HUDEP-2 (cell line): Measurements from ENCODE around the gene PEPD.

Source experiments
- DNase-seq, 76 experiments: peaks; one replicate each; lab custom pipeline; 2025; ENCODE audit not compliant: unreplicated experiment in 76 of 76; lab: John Stamatoyannopoulos, UW

Gene PEPD

DNA sequence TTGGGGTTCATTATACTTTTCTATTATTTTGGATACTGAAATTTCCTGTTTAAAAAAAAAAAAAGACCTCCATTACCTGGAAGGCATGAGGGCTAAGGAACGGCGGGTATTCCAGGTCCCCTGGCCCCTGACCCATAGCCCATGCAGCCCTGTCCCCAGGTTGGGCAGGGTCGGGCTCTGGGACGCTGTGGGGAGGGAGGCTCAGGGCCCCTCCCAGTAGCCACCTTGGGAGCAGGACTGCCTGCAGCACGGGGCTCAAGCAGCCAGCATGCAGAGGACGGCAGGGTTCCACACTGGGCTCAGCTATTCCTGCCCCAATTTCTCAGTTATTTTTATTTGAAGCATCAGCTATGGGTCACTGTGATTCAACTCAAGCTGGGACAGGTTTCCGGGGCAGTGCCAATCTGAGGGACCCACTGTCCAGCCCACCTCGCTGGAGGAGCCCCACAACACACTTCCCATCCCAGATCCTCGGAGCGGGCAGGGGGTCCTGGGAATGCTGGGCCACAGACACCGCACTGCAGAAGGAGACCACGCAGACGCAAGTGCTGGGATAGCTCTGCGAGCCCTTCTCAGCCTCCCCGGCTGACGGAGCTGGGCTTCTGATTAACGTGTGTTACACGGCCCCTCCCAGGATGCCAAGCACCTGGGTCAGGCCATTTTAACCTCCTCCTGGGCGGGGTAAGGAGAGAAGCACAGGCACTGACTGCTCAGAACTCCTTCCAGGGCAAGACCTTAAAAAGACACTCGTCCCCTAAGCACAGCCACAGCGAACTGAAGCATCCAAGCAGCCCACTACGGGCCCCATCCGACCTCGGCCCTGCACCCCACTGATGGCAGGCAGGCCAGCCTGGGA, 60.1 kb downstream of the PEPD start:
- DNase-seq, result no peak

DNA sequence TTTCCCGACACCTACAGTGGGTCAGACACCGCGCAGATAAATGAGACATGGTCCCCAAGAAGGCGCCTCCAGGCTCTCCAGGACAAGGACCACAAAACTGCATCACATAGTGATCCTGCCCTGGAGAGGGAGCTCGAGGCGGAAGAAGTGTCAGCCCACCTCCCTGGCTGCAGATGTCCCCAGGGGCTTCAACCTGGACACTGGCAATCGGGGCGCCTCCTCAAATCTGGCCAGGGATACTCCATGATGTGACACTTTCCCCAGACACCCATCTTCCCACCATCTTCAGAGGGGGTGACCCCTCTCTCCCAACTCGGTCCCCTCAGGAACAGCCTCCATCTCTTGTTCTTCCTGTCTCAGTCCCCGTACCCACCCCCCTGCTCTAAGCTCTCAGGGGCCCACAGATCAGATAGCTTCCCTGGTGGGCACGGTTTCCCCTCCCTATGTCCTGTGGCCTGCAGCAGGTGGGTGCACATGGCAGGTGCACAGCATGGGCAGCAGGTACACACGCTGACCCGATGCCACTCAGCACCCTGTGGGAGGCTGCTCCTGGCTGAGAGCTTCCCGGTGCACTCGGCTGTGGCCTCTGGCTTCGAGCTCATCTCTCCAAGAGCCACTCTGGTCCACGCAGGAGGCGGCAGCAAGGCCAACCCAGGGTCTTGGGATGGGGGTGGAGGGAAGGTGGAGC, 61.2 kb downstream of the PEPD start:
- no peak for DNase-seq

DNA sequence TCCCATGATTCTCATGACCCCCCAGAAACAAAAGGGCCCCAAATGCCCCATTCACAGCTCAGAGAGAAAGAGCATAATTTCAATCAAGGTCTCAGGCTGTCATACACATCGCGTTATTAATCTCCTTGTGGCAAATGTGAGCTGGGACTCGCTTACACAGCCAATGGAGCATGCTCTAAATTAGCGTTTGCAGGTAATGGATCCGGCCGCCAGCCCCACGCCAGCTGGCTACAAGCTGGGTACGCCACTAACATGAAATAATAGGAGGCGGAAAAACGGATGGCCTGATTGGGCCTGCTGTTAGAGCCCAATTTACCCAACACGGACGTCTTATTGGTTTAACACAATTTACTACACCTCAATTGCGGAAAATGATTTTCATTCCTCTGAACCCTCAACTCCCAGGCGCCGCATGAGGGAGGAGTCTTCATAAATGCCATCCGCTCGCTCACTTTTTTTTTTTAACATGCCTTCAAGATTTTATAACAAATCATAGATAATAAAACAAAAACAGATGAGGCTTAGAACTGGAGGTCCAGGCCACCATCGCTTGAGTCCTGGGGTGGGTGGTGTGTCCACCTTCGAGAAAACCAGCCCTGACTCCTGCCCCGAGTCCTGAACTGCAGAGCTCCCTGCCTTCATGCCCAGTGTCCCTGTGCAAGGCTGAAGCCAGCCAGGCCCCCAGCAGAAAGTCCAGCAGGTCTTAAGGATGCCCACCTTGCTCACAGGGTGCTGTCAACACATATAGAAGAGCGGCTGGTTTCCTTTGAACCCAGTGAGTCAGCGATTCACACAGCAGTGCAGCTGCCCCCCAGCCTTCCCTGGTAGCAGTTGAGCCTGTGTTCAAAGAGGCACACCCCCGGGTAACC, 62.1 kb downstream of the PEPD start:
- DNase-seq, result no peak

DNA sequence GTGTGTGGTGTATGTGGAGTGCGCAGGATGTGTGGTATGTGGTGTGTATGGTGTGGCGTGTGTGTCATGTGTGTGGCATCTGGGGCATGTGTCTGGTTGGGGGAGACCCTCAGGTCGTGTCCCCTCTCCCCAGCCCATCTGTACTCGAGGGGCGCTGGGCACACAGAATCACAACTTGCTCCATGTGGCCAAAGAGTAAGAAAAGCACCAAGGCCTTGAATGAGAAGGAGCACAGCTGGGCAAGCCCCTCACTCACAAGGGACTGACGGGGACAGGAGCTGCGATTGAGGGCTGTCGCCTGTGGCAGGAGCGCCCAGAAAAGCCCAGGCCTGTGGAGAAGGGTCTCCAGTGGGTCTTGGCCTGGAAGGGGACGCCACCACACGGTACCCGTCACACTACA, 62.8 kb downstream of the PEPD start:
- no peak for DNase-seq

DNA sequence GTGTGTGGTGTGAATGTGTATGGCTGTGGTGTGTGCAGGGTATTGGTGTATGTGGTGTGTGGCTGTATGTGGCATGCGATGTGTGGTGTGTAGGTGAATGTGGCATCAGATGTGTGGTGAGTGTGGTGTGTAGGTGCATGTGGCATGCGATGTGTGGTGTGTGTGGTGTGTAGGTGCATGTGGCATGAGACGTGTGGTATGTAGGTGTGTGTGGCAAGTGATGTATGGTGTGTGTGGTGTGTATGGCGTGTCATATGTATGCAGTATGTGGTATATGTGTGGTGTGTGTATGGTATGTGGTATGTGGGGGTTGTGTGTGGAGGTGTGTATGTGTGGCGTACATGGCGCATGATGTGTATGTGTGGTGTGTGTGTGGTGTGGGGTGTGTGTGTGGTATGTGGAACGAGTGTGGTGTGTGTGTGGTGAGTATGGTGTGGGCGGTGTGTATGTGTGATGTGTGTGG, 63.4 kb downstream of the PEPD start:
- DNase-seq, result no peak

DNA sequence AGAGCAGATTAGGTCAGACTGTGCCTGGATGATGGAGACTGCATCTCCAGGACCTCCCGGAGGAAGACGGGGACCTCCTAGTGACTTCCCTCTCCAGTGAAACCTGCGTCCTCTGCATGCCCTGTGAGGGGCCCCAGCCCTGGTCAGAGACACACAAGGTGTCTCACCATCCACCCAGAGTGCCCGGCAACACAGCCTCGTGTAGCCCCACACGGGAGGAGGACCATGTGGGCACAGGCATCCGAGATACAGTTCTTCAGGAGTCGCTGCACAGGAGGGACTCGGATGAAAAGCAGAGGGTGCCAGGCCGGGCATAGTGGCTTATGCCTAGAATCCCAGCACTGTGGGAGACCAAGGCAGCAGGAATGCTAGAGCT, 64.8 kb downstream of the PEPD start:
- no peak for DNase-seq

DNA sequence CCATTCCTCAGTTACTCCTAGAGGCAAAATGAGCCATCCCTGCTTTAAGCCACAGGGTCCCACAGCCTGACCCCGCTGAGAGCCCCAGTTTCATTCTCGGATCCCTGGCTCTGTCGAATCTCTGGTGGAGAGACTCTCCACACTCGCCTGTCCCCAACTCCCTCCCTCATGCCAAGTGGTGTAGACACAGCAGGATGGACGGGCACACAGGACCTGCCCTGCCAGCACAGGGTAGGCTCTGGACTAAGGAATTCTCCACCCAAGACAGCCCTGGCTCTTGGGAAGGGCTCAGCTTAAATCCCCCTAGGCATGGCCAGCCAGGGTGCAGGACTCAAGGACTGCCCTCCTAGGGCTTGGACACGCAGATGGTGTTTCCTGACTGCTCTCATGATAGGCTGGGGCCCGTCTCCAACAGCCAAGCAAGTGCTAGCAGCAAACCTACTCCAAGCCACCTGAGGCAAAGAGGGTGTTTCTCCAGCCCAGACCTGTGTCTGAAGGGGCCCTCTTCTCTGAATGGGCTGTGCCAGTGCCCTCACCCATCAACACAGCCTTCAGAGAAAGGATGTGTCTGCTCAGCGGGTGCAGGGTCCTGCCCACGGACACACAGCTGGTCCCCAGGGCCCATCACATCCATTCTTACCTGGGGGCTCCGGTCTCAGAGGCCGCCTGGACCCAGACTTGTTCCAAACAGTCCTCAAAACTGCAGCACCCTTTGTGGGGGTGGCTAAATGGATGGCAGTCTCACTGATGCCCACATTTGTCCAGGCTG, 65.3 kb downstream of the PEPD start:
- DNase-seq, result no peak

DNA sequence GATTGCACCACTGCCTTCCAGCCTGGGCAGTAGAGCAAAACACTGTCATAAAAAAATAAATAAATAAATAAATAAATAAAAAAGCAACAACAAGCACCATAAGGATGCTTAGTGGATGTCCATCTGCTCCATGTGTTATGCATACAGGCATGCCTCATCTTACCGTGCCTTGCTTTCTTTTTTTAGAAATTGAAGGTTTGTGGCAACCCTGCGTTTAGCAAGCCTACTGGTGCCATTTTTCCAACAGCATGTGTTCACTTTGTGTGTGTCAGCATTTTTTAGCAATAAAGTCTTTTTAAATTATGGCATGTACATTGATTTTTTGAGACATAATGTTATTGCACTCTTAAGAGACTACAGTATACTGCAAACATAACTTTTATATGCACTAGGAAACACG, 68.3 kb downstream of the PEPD start:
- DNase-seq, result no peak

DNA sequence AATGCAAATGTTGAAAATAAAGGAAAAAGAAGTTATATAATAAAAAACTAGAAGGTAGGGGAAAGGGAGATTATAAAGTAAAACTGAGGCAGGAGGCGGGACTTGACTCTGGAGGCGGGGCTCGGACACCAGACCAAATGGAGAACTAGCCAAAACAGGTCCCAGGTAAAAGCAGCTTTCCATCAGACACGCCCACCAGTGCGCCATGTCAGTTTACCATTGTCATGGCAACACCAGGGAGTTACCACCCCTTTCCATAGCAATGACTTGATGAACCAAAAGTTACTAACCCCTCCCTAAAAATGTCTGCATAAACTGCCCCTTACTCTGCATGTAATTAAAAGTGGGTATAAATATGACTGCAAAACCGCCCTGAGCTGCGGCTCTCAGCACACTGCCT, 70.9 kb downstream of the PEPD start:
- no peak for DNase-seq

DNA sequence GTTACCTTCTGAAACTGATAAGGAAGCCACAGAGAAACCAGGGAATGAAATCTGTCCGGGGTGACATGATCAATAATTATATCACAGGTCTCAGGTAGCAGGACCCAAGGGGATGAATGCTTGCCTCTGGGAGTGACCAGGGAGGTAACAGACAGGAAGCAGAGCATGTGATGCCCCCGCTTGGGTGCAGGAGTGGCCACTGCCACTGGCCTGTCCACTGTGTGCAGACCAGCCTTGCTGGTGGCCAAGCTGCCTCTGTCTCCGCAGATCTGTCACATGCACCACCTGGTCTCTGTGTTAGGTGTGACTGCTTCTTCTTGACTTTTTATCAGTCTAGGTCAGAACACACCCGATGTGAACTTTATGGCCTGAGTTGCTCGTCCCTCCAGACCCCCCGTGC, 71.8 kb downstream of the PEPD start:
- DNase-seq, result no peak

DNA sequence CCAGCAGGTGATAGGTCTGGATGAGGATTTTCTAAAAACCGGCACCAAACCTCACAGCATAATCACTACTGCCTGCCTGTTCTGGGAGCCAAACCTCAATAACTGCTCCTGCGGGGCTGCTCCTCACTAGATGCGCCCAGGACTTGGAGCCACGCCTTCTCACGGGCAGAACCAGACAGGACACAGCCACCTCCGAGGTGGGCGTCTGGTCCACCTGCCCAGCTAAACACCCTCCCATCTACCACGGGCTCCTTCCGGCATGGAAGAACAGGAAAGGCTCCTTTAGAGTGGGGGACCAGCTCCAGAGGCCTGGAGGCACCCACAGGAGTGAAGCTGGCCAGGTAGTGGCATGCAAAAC, 73.5 kb downstream of the PEPD start:
- no peak for DNase-seq

DNA sequence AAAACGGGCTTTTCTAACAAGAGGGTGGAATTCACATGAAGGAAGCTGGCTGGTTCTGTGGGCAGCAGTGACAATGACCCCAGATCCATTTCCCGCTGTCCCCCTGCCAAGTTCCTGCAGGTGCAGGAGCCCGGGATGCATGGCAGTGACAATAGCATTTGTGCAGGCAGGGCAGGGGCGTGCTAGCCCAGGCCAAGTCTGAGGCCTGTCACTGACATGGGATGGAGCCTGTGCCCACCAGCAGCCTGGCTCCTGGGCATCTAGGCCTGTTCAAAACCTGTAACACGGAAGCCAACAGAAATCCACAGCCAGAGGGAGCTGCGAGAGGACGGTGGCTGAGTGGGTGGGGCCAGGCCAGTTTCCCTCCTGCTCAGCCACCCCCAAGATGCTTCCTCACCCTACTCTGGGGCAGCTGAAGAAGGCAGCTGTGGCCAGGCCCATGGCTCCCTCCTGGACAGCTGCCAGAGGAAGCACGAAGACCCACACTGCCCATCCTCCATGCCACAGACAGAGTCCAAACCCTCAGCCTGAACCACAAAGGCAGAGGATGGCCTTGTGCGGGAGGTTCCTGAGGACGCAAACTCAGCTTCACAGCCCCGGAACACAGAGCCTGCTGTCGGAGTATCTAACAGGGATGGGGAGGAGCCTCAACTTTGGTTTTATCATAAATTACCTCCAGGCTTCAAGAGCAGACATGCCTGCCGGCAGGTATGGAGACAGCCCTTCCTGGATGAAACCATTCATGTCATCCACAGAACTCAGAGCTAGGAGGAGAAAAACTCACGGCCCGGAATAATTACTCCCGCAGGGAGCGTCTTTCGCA, 74.0 kb downstream of the PEPD start:
- no peak for DNase-seq

DNA sequence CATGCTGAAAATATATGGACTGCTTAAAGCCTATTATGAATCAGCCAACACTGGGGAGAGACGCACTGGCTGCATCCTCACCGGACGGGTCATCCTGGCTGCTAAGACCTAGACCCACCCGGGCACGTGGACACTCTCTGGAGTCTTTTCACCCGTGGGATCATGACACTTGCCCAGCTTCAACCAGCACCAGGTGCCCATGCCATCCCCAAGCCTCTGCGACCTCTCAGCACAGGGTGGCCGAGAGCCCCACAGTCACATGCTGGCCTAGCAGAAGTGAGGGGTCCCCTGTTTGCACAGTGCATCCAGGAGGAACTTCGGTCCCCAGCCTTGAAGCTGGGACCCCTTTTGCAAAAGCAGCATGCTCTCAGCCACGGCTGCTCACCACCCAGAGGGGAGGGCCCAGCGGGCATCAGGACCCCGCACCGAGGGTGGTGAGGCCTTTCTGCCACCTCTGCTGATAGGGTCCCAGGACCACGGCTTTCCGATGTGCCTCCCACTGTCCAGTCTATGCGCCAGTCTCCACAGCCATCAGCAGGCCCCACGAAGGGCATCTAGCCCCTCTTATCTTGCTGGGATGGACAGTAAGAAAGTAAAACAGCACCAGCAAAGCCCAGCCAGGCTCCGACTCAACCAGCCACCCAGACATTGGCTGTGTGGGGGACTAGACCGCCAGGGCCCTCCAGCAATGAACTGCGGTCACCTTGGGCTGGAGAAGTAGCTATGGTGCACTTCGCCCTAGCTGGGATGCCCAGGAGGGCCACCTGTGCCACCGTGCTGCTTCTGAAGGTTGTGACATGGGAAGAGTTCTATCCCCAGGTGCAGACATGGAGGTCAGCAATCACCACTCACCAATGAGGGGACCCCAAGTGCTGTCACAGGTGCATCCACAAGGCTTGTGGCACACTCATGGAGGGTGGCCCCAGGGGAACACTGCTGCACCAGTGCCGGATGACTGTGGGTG, 75.0 kb downstream of the PEPD start:
- no peak for DNase-seq

DNA sequence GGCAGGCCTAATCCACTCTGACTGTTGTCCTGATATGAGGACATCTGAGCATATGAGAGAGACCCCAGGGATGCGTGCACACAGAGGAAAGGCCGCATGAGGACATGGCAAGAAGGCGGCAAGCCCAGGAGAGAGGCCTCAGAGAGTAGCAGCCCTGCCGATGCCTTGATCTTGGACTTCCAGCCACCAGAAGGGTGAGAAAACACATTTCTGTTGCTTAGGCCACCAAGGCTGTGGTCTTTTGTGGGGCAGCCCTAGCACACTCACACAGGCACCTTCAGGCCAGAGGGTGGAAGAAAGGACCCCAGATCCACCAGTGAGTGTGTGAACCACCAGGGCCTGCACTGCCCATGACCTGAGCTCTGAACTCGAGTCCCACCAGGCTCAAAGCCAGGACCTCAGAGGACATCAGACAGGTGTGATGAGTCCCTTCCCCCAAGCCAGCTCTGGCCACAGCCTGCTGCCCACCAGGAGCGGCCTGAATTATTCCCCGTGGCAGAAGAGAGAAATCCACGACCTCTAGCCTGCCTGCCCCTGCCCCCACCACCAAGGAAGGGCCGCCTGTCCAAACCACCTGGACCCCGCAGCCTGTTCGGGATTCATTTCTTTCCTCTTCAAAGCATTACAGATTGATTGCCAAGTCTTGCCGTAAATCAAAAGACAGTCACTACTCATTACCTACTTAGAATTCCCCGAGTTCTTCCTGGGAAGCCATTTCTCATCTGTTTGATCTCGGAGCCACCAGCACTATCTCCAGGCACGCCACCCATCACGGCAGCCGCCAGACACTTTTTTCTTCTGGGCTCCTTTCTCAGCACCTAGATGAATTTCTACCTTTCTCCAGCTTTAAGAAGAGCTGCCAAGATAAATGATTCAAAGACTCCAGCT, 75.9 kb downstream of the PEPD start:
- DNase-seq, result no peak

DNA sequence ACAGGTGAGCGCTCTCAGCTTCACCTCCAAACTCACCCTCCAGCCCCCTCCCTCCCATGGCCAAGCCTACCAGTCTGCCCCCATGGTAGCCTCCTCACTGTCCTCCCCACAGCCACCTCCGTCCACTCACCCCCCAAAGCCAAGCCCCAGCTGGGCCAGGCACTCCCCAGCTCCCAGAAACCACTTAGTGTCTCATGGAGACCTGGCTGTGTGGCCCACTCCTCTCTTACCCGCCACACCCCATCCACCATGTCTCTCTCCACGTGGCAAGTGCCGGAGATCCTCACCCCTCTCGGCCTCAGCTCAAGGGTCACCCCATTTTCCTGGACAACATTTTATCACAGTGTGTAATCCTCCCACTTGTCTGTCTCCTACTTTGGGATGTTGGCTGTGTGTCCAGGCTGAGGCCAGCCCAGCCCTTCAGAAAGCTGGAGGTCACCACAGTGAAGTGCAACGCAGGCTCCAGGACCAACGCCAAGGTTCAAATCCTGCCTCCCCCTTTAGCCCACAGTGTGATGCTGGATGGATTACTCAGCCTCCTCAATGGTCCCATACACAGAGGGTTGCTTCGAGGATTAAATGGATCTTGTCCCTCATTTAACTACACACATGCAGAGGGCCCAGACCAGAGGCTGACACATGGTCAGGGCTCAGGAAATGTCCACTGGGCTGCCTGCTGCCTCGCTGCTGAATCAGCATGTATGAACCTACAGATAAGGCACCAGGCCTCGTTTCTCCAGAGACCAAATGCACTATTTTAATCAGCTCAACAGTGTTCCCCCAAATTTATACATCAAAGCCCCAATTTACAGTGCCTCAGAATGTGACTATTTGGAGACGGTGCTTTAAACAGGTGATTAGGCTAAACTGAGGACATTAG, 76.8 kb downstream of the PEPD start:
- no peak for DNase-seq

DNA sequence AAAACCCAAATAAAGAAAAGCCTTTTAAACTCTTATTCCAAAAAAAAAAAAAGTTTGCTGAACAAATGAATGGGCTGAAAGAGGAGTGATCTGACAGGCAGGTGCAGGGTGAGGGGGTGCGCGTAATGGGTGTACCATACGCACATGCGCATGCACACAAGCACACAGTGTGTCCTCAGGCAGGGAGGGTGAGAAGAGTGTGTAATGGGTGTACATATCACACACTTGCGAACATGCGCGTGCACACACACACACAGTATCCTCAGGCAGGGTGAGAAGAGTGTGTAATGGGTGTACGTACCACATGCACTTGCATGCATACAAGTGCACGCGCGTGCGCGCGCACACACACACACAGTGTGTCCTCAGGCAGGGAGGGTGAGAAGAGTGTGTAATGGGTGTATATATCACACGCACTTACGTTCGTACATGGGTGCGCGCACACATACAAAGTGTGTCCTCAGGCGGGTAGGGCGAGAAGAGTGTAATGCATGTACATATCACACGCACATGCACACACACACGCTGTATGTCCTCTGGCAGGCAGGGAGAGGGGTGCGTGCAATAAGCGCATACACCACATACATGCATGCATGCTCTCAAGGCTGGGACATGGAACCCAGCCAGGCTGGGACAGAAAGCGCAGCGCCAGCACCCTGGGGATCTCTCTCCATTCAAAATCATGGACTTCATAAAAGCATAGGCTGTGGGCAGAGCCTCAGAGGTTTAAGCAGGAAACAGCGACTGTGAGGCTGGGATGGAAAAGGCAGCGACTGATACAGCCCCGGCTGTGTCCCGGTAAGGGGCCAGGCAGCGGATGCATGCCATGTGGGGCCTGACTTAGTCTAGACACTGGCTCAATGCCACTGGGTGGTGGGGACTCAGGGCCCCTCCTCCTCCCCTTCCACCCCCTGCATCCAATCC, 77.7 kb downstream of the PEPD start:
- DNase-seq, result no peak
